ENCODE measurements around the gene MOV10L1. TPM values are rescaled to one million over a fixed set of nuclear protein-coding genes. Genes with fewer than 3 reads are reported as not detected.

MOV10L1 gene
- total RNA-seq, 1 donor from 2014 or later, result 1.1 TPM

DNA sequence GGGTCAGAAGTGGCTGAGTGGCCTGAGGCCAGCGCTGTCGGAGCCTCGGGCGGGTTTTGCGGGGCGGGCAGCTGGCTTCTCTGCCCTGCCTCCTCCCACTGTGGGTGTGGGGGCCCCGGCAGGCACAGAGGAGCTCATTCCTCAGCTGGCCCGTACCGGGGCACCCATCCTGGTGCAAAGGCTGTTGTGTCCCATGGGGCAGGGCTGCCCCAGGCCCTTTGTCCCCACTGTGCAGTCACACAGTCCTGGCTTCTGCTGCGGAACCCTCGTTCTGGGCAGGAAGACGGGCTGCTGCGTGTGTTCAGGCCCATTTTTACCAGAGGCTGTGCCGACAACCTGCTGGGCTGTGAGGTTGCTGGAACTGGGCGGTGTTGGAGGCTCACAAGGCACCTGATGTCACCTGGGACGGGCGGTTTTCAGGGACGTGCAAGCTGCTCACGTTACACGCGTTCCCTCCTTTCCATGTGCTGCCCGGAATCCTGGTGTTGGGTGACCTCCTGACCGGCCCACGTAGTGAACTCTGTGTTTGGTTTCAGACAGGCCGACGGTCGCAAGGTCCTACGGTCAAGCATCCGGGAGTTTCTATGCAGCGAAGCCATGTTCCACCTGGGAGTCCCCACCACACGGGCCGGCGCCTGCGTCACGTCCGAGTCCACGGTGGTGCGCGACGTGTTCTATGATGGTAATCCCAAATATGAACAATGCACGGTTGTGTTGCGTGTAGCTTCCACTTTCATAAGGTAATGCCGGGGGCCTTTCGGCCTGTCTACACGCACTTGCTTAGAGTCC, 116.2 kb downstream of the MOV10L1 start:
- Mint-ChIP-seq H3K4me1 (ENCODE audit: low read depth) (peaks cover 16% of the 10 kb centered on the region), H3K27ac (ENCODE audit: unreplicated experiment) (no peak overlapping the region), H3K9me3 (ENCODE audit: low read depth) (no peaks in the 10 kb centered on the region), H3K27me3 (ENCODE audit: low read depth) (no peaks in the 10 kb centered on the region), H3K36me3 (ENCODE audit: low read depth) (peaks cover 13% of the 10 kb centered on the region), H3K4me3 (ENCODE audit: unreplicated experiment) (no peak overlapping the region)
- TF ChIP-seq, protein P1, sequence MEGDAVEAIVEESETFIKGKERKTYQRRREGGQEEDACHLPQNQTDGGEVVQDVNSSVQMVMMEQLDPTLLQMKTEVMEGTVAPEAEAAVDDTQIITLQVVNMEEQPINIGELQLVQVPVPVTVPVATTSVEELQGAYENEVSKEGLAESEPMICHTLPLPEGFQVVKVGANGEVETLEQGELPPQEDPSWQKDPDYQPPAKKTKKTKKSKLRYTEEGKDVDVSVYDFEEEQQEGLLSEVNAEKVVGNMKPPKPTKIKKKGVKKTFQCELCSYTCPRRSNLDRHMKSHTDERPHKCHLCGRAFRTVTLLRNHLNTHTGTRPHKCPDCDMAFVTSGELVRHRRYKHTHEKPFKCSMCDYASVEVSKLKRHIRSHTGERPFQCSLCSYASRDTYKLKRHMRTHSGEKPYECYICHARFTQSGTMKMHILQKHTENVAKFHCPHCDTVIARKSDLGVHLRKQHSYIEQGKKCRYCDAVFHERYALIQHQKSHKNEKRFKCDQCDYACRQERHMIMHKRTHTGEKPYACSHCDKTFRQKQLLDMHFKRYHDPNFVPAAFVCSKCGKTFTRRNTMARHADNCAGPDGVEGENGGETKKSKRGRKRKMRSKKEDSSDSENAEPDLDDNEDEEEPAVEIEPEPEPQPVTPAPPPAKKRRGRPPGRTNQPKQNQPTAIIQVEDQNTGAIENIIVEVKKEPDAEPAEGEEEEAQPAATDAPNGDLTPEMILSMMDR (IDR thresholded peaks at IDR 0.05), result no peak
- DNase-seq (ENCODE audit: low spot score), result no peak

DNA sequence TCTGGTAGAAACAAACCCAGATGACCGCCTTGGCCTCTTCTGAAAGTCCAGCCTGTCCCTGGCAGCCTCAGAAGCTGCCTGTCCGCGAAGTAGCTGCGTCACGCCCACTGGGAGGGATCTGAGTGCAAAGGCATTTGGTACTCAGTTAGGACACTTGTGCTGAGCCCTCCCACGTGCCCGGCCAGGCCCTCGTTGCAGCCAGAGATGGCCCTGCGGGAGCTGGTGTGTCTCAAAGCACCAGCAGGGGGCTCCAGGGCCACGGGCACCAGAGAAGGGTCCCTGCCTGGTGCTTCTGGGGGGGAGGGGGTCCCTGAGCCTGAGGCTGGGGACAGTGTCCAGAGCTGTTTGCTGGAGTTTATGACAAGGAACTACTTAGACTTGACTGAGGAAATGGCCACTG, 116.8 kb downstream of the MOV10L1 start:
- Mint-ChIP-seq H3K27ac (ENCODE audit: unreplicated experiment) (no peak overlapping the region), H3K9me3 (ENCODE audit: low read depth) (no peaks in the 10 kb centered on the region), H3K4me1 (ENCODE audit: low read depth) (peaks cover 16% of the 10 kb centered on the region), H3K4me3 (ENCODE audit: unreplicated experiment) (no peak overlapping the region), H3K36me3 (ENCODE audit: low read depth) (peaks cover 15% of the 10 kb centered on the region), H3K27me3 (ENCODE audit: low read depth) (no peaks in the 10 kb centered on the region)
- TF ChIP-seq, protein P1 (IDR thresholded peaks at IDR 0.05), result peak; percentile 75
- DNase-seq (ENCODE audit: low spot score), result no peak

GRCh38 chr22:50207383-50208140, 117.8 kb downstream of the MOV10L1 start:
- no peak overlapping the region for H3K27ac Mint-ChIP-seq (ENCODE audit: unreplicated experiment)
- peaks cover 17% of the 10 kb centered on the region for H3K36me3 Mint-ChIP-seq (ENCODE audit: low read depth)
- H3K4me1 Mint-ChIP-seq (ENCODE audit: low read depth), result peaks cover 8% of the 10 kb centered on the region
- no peaks in the 10 kb centered on the region for H3K27me3 Mint-ChIP-seq (ENCODE audit: low read depth)
- TF ChIP-seq, protein P1 (IDR thresholded peaks at IDR 0.05), result no peak
- DNase-seq (ENCODE audit: low spot score), result no peak
- H3K9me3 Mint-ChIP-seq (ENCODE audit: low read depth), result no peaks in the 10 kb centered on the region
- H3K4me3 Mint-ChIP-seq (ENCODE audit: unreplicated experiment), result no peak overlapping the region

DNA sequence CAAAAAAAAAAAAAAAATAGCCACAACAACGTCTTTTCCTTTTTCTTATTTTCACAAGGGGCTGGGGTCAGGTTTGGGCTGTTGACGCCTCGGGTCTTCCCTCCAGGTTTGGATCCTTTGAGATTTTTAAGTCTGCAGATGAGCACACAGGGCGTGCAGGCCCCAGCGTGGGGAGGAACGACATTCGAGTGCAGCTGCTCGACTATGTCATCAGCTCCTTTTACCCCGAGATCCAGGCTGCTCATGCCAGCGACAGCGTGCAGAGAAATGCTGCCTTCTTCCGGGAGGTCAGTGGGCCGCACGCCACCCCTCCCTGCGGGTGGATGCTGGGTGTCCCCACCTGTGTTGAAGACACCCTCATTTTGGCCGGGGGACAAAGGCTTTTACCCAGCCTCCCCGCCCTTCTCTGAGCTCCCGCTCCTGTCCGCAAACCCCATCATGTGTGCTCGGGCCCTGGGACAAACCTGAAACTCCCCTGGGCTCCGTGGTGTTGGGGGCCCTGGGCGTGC, 118.7 kb downstream of the MOV10L1 start:
- TF ChIP-seq, protein P1 (IDR thresholded peaks at IDR 0.05), result no peak
- Mint-ChIP-seq H3K36me3 (ENCODE audit: low read depth) (peaks cover 20% of the 10 kb centered on the region), H3K27me3 (ENCODE audit: low read depth) (no peaks in the 10 kb centered on the region), H3K4me3 (ENCODE audit: unreplicated experiment) (no peak overlapping the region), H3K27ac (ENCODE audit: unreplicated experiment) (no peak overlapping the region), H3K9me3 (ENCODE audit: low read depth) (no peaks in the 10 kb centered on the region), H3K4me1 (ENCODE audit: low read depth) (peaks cover 6% of the 10 kb centered on the region)
- no peak for DNase-seq (ENCODE audit: low spot score)
